ENCODE measurements around the gene TBC1D2B.

TBC1D2B gene

DNA sequence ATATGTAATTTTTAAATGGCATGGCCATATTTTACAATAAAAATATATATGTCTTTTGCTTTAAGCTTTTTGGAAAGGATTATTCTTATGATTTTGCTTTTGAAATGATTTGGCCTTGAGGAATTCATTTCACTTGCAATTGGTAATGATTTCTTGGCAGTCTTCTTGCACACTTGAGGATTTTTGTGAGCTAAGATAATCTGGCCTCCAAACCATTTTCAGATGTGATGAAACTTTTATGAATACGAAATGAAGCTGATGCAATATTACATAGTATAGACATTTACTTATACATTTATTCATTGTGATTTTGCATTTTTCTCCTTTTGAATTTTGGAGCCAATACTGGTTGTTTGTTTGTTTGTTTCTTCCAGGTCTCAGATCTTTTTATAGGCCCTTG, 8.4 kb upstream of the TBC1D2B start:
- no peak overlapping the region for H3K4me3 ChIP-seq (ENCODE audit: low read length)
- DNase-seq (ENCODE audit: low read depth) = no peak
- TF ChIP-seq, protein P1, sequence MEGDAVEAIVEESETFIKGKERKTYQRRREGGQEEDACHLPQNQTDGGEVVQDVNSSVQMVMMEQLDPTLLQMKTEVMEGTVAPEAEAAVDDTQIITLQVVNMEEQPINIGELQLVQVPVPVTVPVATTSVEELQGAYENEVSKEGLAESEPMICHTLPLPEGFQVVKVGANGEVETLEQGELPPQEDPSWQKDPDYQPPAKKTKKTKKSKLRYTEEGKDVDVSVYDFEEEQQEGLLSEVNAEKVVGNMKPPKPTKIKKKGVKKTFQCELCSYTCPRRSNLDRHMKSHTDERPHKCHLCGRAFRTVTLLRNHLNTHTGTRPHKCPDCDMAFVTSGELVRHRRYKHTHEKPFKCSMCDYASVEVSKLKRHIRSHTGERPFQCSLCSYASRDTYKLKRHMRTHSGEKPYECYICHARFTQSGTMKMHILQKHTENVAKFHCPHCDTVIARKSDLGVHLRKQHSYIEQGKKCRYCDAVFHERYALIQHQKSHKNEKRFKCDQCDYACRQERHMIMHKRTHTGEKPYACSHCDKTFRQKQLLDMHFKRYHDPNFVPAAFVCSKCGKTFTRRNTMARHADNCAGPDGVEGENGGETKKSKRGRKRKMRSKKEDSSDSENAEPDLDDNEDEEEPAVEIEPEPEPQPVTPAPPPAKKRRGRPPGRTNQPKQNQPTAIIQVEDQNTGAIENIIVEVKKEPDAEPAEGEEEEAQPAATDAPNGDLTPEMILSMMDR (conservative IDR thresholded peaks at IDR 0.05; ENCODE audit: low read depth, low read length) = no peak

DNA sequence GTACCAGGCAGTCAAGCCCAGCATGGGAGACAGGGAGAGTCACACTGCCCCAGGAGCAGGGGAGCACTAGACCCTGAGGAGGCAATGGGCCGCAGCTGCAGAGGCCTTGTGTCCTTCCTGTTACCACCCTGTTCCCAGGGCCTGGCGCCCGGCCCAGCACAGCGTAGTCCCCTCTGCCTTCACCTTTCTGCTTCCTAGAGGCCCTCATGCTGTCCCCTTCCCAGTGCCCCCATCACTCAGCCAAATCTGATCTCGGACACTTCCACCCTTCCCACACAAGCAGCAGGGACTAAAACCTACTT, 6.9 kb upstream of the TBC1D2B start:
- TF ChIP-seq, protein P1 (conservative IDR thresholded peaks at IDR 0.05; ENCODE audit: low read depth, low read length) = no peak
- DNase-seq (ENCODE audit: low read depth) = no peak
- no peak overlapping the region for H3K4me3 ChIP-seq (ENCODE audit: low read length)

DNA sequence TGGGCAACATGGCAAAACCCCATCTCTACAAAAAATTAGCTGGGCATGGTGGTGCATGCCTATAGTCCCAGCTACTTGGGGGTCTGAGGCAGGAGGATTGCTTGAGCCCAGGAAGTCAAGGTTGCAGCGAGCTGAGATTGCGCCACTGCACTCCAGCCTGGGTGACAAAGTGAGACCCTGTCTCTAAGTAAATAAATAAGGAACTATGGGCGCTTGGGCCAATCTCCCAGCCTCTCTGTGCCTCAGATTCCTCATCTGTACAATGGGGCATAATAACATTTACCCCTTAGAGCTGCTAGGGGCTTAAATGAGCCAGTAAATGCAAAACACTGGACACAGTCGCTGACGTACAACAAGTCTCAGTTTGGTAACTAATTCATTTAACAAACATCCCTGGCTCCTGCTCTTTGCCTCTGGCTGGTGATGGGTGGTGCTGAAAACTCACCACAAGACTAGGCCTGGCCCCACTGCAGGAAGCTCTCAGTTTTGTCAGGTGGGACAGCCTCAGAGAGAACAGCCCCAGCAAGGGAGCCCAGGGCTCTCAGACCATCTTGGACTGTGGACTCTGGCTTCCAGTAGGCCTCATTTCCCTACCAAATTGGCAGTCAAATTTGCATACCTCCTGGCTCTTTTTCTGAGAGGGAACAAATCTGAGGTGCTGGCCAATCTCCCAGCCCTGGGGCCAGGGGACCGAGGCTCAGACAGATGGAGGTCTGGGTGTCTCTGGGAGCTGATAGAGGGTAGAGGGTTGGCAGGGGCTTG, 6.4 kb upstream of the TBC1D2B start:
- H3K4me3 ChIP-seq (ENCODE audit: low read length) = no peak overlapping the region
- DNase-seq (ENCODE audit: low read depth) = no peak
- TF ChIP-seq, protein P1 (conservative IDR thresholded peaks at IDR 0.05; ENCODE audit: low read depth, low read length) = no peak

DNA sequence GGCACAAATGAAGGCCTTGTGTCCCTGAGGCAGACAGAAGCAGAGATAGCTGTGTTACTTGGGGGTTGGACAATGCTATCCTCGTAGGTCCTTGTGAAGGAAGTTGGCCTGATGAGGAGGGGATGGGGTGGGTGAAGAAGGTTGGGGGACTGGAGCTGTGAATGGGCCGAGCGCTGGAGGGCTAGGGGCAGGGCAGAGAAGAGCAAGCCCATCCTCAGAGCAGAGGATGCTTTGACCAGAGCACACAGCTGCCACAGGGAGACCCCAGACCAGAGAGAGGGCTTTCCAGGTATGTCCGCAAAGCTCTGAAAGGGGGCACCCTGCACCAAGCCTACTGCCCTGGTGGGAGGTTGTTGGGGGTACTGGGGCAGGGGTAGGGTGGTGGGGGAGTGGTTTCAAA, 5.7 kb upstream of the TBC1D2B start:
- TF ChIP-seq, protein P1 (conservative IDR thresholded peaks at IDR 0.05; ENCODE audit: low read depth, low read length) = no peak
- no peak overlapping the region for H3K4me3 ChIP-seq (ENCODE audit: low read length)
- no peak for DNase-seq (ENCODE audit: low read depth)

DNA sequence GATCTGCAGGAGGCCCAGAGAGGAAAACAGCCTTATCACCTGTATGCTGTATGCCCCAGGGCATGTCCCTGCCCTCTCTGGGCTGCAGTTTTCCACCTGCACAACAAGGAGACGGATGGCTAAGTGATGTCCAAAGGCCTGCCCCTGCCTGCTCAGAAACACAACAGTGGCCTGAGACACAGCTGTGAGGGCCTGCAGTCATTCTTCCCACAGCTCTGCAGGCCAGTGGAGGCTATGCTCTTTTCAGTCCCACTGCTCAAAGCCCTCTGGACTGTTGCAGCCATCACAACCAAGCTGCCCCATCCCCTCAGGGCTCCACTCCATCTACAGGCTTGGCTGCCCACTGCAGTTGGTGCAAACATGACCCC, 5.2 kb upstream of the TBC1D2B start:
- DNase-seq (ENCODE audit: low read depth) = no peak
- TF ChIP-seq, protein P1 (conservative IDR thresholded peaks at IDR 0.05; ENCODE audit: low read depth, low read length) = no peak
- no peak overlapping the region for H3K4me3 ChIP-seq (ENCODE audit: low read length)

DNA sequence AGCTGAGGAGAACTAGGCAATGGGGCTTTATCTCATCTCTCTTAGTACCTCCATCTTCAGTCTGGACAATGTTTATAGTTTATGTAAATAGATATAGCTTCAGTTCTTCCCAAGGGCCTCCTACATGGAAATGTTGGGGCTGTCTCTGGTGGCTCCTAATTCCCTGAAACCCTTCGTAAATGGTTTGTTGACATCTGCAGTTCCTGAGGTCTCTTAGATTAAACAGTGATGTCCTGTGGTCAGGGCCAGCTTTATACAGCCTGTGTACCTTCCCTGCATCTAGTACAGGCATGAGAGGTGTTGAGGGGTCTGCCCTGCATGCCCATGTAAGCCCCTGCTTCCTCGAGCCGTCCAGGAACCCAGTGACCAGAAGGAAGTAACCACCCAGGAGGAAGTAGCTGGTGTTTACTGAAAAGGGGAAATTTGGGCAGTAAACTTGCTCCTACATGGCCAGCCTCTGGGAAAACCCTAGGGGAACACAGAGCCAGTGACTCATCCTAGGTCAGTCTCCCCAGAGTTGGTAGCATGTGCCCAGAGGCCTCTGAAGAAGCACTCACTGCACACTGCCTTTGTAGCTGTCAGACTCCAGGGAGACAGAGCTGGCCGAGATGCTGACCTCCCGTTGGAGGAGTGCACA, 4.7 kb upstream of the TBC1D2B start:
- no peak overlapping the region for H3K4me3 ChIP-seq (ENCODE audit: low read length)
- TF ChIP-seq, protein P1 (conservative IDR thresholded peaks at IDR 0.05; ENCODE audit: low read depth, low read length) = no peak
- no peak for DNase-seq (ENCODE audit: low read depth)

DNA sequence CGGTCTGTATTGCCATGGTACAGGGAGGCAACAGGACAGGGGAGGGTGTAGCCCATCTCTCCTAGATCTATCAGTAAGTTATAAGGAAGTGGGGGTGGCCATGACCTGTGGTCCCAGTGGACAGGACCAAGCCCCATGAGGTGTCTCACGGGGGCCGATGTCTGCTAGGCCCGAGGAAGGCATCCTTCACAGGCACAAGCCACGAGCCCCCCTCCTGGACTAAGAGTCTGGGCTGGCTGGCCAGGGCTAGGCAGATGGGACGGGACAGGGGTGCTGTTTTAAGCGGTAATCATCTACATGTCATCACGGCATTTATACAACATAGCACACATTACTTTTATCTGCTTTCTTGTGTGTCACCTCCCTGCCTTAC, 2.6 kb upstream of the TBC1D2B start:
- TF ChIP-seq, protein P1 (conservative IDR thresholded peaks at IDR 0.05; ENCODE audit: low read depth, low read length) = no peak
- no peak for DNase-seq (ENCODE audit: low read depth)
- no peak overlapping the region for H3K4me3 ChIP-seq (ENCODE audit: low read length)

All from retinal pigment epithelial cell (primary cell).